ENCODE data around the gene CHRNB4.

- TF ChIP-seq CTCF (IDR thresholded peaks at IDR 0.05) (no peak), POLR2A (IDR thresholded peaks at IDR 0.05) (no peak)
Measured at GRCh38 chr15:78621810-78622402, 19.1 kb downstream of the CHRNB4 start.
